Activated CD8-positive, alpha-beta memory T cell treated with anti-CD3 and anti-CD28 coated beads, Interleukin-2, amount 50 U/mL, for 1 hour (primary cell): ENCODE data around the gene LIMS2.
A peak's percentile ranks its signal among the peaks of the same experiment; 100 is the strongest.

Experiments used
- DNase-seq: peaks from one replicate; pipeline ENCODE4 v3.0.0-alpha.2; 2020; ENCODE audit errors: extremely low read depth

Gene LIMS2

DNA sequence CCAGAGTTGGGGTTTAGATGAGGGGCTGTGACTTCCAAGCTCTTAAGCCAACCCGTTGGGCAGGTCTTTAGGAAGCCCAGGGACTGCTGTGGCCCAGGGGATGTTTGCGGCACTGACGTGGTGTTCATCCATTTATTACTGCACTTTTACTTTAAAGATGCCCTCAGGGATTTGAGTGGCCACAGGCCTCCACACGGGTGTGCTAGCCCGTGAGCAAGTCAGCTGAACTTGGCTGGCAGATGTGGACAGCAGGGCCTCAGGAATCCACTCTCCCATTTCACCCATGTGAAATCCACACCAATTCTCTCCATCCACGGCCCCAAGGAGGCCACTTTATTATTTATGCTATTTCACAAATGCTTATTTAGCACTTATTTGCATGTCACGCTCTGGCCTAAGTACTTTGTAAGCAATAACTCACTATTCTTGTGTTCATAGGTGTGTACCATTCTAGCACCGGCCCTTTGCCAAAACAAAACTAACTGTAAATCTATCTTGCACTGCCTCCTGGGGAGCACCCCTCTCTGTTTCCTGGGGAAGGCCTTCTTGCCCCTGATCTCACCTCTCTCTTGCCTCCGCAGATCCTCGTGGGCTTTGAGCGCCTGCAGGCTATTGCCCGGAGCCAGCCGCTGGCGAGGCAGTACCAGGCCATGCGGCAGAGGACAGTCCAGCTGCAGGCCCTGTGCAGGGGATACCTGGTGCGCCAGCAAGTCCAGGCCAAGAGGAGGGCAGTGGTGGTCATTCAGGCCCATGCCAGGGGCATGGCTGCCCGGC lies 68.5 kb downstream of the LIMS2 start:
- no peak for DNase-seq

DNA sequence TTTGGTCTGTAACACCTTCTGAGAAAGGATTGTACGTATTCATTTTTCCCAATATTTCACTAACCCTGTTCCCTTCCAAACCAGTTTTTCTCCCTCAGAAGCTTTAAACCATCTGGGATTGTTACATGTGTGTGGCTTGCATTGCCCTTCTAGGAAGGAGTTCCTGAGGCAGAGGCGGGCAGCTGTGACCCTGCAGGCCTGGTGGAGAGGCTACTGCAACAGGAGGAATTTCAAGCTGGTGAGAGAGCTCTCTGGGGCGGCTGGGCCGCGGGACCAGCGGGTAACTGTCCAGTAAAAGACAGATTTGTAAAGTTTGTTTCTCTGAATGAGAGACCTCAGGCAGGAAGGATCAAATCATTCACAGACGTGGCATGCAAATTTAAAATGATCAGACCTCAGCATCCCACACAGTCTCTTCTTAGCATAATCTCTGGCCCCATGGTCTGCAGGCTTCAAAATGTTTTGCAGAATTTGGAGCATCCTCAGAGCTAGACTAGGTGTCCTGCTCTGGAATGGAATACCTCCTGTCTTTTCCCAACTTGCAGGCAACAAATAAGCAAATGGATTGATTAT lies 69.6 kb downstream of the LIMS2 start:
- DNase-seq = no peak

DNA sequence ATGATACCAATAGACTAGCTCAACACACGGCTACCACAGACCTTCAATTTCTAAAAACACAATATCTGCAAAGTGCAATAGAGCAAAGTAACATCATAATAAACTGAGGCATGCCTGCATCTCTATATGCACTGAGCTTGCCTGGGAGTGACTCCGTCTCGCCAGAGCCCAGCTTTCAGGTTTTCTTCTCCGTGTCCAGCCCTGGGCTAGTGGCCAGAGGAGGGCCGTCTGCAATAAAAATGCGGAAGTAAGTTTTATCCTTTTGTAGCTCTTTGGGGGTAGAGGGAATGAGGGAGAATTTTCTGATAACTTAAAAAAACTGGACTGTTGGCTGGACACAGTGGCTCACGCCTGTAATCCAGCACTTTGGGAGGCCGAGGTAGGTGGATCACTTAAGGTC lies 70.3 kb downstream of the LIMS2 start:
- no peak for DNase-seq

DNA sequence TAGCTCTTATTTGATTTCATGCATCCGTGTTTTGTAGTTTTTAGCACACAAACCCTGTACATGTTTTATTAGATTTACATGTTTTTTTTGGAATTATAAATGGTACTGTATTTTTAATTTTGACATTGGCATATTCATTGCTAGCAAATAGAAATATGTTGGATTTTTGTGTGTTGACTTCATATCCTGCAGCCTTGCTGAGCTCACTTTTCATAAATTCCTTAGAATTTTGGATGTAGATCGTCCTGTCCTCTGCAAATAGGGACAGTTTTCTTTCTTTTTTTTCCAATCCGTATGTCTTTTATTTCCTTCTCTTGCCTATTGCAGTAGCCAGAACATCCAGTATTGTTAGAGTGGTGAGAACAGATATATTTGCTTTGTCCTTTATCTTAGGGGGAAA lies 76.1 kb downstream of the LIMS2 start:
- no peak for DNase-seq

DNA sequence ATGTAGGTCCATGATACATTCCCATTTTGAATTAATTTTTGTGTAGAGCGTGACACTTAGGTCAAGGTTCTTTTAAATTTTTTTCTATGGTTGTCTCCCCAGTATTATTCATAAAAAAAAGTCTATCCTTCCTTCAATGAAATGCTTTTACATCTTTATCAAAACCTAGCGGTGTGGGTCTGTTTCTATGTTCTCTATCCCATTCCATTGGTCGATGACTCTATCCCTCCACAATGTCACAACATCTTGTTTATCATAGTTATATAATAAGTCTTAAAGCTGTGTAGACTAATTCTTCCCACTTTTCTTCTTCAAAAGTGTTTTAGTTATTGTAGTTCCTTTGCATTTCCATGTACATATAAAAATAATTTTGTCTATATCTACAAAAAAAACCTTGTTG lies 76.6 kb downstream of the LIMS2 start:
- DNase-seq = no peak

DNA sequence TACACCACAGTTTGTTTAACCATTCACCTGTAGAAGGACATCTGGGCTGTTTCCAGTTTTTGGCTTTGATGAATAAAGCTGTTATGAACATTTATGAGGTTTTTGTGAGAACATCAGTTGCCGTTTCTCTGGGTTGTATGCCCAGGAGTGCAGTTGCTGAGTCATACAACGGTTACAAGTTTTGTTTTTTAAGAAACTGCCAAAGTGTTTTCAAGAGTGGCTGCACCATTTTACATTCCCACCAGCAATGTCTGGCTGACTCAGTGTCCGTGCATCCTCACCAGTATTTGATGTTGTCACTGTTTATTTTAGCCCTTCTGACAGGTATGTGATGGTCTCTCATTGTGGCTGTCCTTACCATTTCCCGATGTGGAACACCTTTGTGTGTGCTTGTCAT lies 77.3 kb downstream of the LIMS2 start:
- no peak for DNase-seq

DNA sequence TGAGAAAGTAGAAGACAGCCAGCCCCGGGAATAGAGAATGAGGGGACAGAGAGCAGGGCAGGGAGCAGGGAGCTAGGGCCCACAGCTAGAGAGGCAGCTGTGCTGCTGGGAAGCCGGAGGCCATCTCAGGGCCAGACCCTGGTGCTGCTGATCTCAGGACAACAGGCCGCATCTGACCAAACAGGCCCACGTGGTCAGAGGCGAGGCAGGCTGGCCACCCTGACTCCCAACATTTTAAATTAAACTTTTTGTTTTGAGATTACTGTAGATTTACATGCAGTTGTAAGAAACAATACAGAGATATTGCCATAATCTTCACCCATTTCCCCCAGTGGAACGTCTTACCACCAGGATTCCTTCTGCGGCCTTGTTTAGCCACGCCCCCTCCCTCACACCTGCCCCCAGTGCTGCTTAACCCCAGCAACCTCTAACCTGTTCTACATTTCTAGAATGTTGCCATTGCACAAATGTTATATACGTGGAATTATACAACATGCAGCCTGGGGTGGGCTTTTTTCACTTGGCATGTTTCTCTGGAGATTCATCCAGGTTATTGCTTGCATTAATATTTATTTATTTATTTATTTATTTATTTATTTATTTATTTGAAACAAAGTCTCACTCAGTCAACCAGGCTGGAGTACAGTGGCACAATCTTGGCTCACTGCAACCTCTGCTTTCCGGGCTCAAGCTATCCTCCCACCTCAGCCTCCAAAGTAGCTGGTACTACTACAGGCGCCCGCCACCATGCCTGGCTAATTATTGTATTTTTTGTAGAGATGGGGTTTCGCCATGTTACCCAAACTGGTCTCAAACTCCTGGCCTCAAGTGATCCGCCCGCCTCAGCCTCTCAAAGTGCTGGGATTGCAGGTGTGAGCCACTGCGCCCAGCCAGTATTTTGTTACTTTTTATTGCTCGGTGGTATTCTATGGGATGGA lies 78.0 kb downstream of the LIMS2 start:
- no peak for DNase-seq

DNA sequence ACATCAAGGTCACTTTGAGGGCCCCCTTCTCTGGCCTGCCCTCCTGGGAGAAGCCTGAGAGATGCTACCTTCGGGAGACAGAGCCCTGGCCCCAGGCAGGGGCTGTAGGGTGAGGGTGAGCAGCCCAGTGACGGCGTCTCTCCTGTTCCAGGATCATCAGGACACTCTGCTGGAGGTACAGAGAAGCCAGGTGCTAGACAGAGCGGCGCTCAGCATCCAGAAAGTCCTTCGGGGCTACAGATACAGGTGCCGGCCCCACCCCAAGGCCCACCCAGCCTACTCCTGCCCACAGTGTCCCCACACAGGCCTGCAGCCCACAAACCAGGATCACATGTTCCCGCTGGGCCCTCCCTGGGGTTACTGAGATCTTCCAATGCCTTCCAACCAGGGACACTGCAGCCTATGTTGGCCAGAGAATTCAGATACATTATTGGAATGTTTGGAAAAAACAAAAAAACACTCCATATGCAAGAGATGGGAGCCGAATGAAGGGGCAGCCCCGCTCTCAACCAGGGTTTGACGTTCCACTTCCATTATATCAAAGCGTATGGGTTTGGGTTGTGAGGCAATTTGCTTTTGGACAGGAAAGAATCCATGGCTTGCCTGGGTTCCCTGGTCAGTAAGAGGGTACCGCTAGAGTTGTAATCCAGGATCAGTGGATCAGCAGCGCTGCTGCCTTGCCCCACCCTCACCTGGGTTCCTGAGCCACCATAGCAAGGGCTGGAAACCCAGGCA lies 78.9 kb downstream of the LIMS2 start:
- no peak for DNase-seq

DNA sequence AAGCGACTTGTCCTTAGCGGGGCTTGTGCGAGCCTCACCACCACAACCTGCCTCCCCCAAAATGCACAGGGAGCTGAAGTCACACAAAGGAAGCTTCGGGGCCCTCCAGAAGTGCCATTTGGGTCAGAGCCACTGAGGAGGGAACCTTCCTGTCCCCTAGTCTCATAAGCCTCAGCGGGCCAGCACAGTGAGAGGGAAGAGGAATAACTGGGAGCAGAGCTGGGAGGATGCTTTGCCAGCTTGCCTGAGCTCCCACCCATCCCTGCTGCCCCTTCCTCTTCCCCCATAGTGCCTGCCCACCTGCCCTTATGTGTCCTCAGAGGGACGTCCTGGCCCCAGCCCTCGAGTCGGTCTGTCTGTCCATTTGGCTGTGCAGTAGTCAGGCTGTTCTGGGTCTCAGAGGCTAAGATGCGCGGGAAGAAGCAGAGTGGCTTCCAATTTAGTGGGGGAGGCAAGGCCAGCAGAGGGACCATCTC lies 81.2 kb downstream of the LIMS2 start:
- DNase-seq = no peak

DNA sequence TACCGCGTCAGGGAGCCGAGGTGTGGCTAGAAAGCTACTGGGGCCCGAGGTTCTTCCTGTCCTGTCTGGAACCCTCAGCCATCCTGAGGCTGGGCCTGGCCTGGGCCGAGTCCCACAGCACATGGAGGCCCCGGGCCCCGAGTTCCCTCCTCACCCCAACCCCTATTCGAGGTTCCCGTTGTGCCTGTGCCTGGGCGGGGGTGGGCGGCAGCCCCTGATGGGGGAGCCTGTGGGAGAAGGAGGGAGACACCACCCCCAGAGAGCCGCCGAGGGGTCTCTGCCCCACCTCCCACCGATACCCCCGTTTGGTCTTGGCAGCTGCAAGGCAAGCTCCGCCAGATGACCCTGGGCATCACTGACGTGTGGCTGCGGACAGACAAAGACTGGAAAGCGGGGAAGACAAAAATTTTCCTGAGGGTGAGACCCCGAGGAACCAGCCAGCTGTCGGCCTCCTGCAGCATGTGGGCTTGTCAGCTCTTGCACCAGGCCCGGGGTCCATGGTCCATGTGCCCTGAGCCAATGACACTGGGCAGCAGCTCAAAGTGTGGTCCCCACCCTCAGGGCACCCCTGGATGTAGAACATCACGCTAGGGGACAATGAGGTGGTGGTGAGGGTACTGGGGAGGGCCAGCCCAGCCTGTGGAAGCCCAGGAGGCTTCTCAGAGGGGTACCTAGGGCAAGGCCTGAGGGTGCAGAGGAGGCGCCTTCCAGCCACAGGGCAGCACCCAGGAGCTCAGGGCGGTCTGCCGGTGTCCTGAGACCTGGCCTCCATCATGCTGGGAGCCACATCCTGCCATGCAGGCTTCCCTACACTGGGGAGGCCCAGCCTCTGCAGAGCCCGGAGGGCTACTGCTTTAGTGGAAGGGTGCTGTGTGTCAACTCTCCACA lies 81.9 kb downstream of the LIMS2 start:
- no peak for DNase-seq

DNA sequence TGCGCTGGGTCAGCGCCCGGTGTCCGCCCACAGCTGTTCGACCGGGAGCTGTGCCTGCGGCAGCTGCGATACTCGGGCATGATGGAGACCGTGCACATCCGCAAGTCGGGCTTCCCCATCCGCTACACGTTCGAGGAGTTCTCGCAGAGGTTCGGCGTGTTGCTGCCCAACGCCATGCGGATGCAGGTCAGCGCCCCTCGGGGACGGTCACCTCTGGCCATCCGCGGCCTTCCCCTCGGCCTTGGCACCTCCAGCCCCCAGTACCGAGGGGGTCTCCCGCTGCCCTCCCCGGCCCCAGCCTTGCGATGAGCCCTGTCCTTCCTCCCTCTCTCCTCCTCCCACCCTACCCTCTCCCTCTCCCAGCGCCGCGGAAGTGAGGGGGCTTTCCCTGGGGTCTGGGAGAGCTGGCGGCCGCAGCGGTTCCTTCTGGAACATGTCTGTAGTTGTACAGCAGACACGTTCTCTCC lies 82.5 kb downstream of the LIMS2 start:
- no peak for DNase-seq

DNA sequence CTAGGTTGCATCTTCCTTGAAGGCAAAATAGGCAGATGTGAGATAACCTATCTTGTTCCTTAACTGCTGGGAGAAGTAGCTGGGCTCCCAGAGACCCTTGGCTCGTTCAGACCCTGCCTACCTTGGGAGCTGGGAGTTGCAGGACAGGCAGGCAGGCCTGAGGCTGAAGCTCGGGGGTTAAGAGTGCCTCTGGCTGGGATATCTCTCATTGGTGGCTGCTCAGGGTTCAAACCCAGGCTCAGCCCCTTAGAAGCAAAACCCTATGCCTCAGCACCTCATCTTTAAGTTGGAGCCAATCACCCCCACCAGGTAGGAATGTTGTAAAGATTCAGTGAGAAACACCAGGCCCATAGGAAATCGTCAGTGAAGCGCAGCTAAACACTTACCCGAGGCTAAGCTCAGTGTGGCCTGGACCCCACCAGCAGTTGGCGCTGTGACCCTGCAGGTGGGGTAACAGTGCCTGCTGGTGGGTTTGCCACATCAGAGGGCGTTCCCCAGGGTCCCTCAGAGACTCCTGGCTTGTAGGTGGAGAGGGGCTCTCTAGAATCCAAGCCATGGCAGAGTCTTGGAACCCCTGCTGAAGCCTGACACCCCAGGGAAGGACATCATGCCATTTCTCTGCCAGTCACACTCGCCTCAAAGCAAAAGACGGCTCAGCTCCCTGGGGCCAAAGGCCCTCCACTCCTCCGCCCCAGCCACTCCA lies 84.0 kb downstream of the LIMS2 start:
- peak; percentile 24 for DNase-seq

DNA sequence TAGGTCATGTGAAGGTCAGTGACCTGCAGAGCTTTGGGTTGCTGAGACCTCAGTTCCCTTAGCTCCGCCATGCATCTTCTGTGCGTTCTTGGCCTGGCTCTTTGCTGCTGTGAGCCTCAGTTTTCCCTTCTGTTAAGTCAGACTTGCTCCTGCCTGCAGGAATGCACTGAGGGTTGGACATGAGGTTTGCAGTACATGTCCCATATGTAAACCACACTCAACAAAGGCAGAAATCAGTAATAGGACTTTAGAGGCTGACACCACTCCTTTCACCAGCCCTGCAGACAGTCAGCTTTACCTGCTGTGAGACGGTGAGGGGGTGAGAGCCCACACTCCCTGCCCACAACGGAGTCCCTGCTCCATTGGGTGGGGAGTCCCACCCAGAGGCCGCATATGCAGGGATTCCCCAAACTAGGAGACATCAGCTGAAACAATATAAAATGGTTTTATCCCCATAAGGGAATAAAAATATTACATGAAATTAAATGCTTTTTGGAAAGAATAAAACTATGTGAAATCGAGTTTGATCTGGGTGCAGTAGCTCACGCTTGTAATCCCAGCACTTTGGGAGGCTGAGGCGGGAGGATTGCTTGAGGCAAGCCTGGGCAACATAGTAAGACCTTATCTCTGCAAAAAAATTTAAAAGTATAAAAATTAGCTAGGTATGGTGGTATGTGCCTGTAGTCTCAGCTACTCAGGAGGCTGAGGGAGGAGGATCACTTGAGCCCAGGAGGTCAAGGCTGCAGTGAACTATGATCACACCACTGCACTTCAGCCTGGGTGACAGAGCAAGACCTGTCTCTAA lies 84.7 kb downstream of the LIMS2 start:
- DNase-seq = no peak

DNA sequence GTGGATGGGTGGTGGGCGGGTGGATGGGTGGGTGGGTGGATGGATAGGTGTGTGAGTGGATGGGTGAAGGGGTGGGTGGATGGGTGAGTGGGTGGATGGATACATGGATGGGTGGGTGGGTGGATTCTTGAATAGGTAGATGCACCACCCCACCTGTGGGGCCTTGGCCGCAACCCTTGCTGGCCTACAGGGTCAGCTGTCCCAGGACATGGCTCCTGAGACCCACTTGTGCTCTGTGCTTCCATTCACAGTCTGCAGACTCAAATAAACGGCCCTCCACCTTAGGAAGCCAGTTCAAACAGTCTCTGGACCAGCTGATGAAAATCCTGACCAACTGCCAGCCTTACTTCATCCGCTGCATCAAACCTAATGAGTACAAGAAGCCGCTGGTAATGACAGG lies 85.5 kb downstream of the LIMS2 start:
- DNase-seq = no peak

DNA sequence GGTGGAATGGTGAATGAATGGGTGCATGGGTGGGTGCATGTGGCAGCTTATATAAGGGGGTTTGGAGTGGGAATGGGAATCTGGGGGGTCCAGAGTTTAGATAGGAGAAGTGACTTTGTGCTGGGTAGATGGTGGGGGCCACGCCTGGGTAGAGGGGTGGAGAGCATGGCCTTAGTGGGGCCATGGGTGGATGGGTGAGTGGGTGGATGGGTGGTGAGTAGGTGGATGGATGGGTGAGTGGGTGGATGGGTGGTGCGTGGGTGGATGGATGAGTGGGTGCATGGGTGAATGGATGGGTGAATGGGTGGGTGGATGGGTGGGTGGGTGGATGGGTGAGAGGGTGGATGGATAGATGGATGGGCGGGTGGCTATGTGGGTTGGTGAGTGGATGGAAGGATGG lies 86.0 kb downstream of the LIMS2 start:
- DNase-seq = no peak
